Gastrocnemius medialis (tissue), 4 donors: ENCODE data around the gene HS3ST5.

Source experiments
- POLR2A ChIP-seq, 2 donors: fragments of 450-650 bp; IDR thresholded peaks; one replicate each; pipeline ENCODE4 v1.6.1; 2017; ENCODE audit warnings: antibody characterized with exemption in 2 of 2, mild to moderate bottlenecking in 2 of 2, moderate library complexity in 2 of 2
- TF ChIP-seq, protein P1 (sequence below), 5 experiments: fragments of 450-650 bp in 3 of 5; fragments of 200-600 bp in 2 of 5; sonication (generic) in 2 of 5; IDR thresholded peaks in 4 of 5; conservative IDR thresholded peaks in 1 of 5; 1 replicate in 4 of 5; 2 replicates in 1 of 5; pipeline ENCODE4 v1.5.1; 2016 to 2019; ENCODE audit warnings: antibody characterized with exemption in 5 of 5, mild to moderate bottlenecking in 3 of 5, moderate library complexity in 3 of 5

DNA sequence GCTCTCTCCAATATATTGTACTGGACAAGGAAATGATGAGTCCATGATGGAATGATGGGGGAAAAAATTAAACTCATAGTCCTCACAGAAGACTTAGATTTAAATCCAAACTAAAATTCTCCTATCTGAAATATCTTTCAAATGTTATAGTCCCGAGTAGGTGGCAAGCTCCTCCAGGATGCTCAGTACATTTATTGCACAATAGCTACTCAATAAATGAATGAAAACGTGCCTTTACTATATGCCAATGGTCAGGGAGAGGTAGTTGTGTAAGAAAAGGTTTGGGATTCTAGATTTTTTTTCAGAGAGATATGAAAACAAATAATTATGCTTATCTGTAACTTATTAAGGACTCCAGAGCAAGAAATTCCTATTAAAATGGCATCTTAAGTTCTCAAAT lies 32.8 kb downstream of the HS3ST5 start:
- TF ChIP-seq, protein P1, sequence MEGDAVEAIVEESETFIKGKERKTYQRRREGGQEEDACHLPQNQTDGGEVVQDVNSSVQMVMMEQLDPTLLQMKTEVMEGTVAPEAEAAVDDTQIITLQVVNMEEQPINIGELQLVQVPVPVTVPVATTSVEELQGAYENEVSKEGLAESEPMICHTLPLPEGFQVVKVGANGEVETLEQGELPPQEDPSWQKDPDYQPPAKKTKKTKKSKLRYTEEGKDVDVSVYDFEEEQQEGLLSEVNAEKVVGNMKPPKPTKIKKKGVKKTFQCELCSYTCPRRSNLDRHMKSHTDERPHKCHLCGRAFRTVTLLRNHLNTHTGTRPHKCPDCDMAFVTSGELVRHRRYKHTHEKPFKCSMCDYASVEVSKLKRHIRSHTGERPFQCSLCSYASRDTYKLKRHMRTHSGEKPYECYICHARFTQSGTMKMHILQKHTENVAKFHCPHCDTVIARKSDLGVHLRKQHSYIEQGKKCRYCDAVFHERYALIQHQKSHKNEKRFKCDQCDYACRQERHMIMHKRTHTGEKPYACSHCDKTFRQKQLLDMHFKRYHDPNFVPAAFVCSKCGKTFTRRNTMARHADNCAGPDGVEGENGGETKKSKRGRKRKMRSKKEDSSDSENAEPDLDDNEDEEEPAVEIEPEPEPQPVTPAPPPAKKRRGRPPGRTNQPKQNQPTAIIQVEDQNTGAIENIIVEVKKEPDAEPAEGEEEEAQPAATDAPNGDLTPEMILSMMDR (IDR thresholded peaks at IDR 0.05 in 4 of 5, conservative IDR thresholded peaks at IDR 0.05 in 1 of 5): no peak
- no peak for TF ChIP-seq POLR2A (IDR thresholded peaks at IDR 0.05)
